Measurements from ENCODE around the gene HNRNPC.
"Not testable (repeated sequence)": the region's sequence is repeated elsewhere in the genome, so short reads cannot be mapped to it uniquely, and the experiment has no call there.

Gene HNRNPC

DNA sequence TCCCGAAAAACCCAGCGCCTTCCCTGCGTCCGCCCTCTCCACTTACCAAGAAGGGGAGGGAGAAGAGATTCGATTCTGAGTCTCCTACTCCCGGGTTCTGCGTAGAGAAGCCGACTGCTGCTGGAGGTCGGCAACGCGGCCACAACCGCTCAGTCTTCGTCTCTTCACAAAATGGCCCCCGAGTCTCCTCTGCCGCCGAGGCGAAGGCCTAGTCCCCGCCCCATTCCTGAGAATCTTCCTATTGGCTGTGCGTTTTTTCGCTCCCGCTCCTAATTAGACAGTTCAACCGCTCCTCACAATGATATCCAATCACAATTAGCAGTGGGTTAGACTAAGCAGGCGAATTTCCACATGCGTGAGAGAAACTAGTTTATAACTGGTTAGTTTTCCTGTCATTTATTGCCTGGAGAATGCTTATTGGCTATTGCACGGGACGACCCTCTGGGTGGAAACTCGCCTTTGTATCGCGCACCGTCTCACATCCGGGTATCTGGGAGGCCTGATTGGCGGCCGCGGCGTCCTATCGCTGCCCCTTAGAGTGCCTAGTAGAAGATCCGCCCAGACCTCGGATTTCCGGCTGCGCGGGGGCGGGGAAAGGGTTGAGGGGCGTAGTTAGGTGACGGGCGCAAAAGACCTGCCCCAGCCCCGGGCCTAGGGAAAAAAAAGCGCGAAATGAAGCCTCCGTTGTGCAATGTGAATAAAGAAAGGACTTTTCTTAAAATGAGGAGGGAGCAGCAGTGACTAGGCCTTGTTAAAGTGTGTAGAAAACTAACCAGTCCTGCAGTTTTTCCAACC is at the start of gene HNRNPC:
HNRNPC (minus strand) TSS at position 191 of the 795 bp plus-strand sequence. CDS start 35,249 bp downstream, outside the sequence.
- DNase-seq: peak; percentile 100

GRCh38 chr14:21317398-21317797 is 48.2 kb upstream of the HNRNPC start:
- no peak for DNase-seq

GRCh38 chr14:21313512-21313911 is 44.3 kb upstream of the HNRNPC start:
- no peak for DNase-seq

GRCh38 chr14:21311614-21312013 is 42.4 kb upstream of the HNRNPC start:
- no peak for DNase-seq

GRCh38 chr14:21309956-21310355 is 40.7 kb upstream of the HNRNPC start:
- DNase-seq: no peak

DNA sequence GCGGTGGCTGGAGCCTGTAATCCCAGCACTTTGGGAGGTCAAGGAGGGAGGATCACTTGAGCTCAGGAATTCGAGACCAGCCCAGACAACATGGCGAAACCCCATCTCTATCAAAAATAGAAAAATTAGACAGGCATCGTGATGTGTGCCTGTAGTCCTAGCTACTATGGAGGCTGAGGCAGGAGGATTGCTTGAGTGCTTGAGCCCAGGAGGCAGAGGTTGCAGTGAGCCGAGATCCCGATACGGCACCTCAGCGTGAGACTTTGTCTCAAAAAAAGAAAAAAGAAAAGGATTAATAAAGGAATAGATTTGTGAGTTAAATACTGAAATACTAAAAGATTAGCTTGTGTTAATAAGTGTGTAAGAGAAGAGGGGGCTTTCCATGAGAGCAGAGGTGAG is 40.0 kb upstream of the HNRNPC start:
- DNase-seq: no peak

DNA sequence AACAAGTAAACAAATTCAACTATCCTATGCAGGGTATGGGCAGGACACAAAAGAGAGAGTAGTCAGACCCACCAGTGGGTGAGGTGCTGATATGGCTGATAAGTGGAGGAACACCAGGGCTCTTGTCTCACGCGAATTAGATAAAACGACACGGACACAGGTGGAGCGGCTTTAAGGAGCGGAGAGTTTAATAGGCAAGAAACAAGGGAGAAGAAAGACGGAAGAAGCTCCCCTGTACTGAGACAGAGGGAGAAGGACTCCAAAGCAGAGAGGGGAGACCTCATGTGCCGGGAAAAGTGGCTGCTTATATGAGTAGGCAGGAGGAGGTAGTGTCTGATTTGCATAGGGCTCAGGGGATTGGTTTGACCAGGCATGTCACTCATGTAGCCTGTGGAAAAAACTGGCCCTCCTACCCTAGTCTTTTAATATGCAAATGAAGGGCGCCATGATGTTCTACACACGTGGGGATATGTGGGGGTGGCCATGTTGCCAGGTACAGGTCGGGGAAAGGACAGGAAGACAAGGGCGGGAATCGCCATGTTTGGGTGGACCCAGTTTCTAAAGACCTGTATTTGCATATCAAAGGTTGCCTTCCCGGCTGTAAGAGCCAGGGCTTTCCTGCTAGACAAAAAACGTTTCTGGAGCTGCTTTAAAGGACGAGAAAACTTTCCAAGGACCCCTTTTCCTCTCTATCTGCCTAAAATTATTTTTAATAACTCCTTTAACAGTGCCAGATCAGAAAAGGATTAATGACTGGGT is 39.4 kb upstream of the HNRNPC start:
- DNase-seq: peak; percentile 24 to 45 (median 38)

- no peak for DNase-seq
Observed at GRCh38 chr14:21308132-21308478, 38.9 kb upstream of the HNRNPC start.

DNA sequence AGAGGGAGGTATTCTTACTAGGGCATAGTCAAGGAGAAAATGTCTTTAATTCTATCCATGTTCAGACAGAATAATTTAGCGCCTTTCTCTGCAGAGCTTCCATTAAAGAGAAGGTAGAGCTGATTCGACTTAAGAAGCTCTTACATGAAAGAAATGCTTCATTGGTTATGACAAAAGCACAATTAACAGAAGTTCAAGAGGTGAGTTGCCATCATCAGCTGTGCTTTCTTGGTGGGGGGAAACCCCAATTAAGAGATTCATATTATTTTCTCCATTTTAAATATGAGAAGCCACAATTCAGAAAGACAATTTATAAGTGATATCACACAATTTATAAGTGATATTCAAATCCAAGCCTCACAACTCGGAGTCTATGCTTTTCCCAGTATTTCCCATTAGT is 38.4 kb upstream of the HNRNPC start:
- no peak for DNase-seq

GRCh38 chr14:21302836-21303140 is 33.5 kb upstream of the HNRNPC start:
- not testable (repeated sequence) for DNase-seq

- DNase-seq: no peak
Observed at GRCh38 chr14:21302013-21302835, 33.0 kb upstream of the HNRNPC start.

GRCh38 chr14:21300892-21301291 is 31.6 kb upstream of the HNRNPC start:
- DNase-seq: peak in 1 of 4 experiments; percentile 11

- no peak for DNase-seq
Observed at GRCh38 chr14:21299562-21300130, 30.4 kb upstream of the HNRNPC start.

GRCh38 chr14:21298358-21298757 is 29.1 kb upstream of the HNRNPC start:
- no peak for DNase-seq

DNA sequence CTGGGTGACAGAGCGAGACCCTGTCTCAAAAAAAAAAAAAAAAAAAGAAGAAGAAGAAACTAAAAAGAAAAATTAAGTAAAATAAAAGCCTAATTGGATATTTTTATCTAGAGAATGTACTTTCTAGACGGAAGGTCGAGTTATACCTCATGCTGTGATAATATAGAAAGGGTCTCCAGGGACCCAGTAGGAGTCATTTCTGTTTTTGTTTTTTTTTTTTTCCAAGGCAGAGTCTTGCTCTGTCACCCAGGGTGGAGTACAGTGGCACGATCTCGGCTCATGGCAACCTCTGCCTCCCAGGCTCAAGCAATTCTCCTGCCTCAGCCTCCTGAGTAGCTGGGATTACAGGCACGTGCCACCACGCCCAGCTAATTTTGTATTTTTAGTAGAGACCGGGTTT is 24.8 kb upstream of the HNRNPC start:
- not testable (repeated sequence) for DNase-seq

GRCh38 chr14:21287168-21287567 is 17.9 kb upstream of the HNRNPC start:
- no peak for DNase-seq

- not testable (repeated sequence) for DNase-seq
Observed at GRCh38 chr14:21286516-21286915, 17.3 kb upstream of the HNRNPC start.

GRCh38 chr14:21281917-21282316 is 12.7 kb upstream of the HNRNPC start:
- not testable (repeated sequence) for DNase-seq

DNA sequence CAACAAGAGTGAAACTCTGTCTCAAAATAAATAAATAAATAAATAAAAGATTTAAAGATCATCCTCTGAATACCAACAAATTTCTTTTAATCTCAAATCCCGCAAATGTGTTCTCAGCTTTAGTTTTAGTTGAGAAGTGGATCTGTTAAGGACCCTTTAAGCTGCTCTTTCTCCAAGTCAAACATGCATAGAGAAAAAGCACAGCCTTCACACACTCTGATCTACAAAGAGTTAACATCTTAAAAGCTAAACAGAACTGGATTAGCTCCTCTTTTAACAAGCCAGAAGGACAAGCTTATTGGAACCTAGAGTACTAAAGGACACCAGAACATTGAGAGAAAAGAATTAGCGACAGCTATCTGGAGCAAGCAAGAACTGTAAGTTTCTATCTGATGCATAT is 10.5 kb upstream of the HNRNPC start, which contains the start of gene RPGRIP1:
RPGRIP1 (plus strand) TSS at position 301 of the 400 bp plus-strand sequence. CDS start 7,894 bp downstream, outside the sequence.
- DNase-seq: no peak

DNA sequence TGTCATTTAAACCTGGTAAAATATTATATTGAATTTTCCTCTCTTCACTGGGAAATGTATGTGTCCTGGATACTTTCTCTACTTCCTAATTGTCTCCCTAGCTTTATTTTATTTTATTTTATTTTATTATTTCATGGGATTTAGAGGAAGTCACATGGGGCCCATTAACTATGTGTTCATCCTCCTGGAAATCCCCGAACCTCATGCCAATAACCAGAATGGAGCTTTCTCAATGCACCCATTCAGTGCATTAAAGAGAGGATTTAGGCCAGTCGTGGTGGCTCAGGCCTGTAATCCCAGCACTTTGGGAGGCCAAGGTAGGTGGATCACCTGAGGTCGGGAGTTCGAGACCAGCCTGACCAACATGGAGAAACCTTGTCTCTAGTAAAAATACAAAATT is 9.4 kb upstream of the HNRNPC start:
- no peak for DNase-seq

- DNase-seq: no peak
Observed at GRCh38 chr14:21275261-21275858, 6.1 kb upstream of the HNRNPC start.

DNA sequence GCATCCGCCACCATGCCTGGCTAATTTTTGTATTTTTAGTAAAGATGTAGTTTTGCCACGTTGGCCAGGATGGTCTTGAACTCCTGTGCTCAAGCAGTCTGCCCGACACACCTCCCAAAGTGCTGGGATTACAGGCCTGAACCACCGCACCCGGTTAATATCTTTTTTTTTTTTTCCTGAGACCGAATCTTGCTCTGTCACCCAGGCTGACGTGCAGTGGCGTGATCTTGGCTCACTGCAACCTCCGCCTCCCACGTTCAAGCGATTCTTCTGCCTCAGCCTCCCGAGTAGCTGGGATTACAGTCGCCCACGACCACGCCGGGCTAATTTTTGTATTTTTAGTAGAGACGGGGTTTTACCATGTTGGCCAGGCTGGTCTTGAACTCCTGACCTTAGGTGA is 3.4 kb upstream of the HNRNPC start:
- not testable (repeated sequence) for DNase-seq
